MM.1S (cell line): ENCODE measurements around the gene CNEP1R1.

ENCODE experiments used
- CTCF ChIP-seq: fragments of 300-600 bp; sonication (generic); IDR thresholded peaks from 2 replicates; pipeline ENCODE4 v1.5.1; 2016; ENCODE audit warnings: antibody characterized with exemption, low read length, mixed read lengths
- EZH2phosphoT487 ChIP-seq: fragments of 300-600 bp; sonication (generic); IDR thresholded peaks from 2 replicates; pipeline ENCODE4 v1.6.1; 2018; ENCODE audit warnings: antibody characterized with exemption, low read length

GRCh38 chr16:50035468-50035992 is 10.5 kb downstream of the CNEP1R1 start:
- TF ChIP-seq EZH2phosphoT487 = no peak
- no peak for TF ChIP-seq CTCF
